SU-DHL-6 (cell line): ENCODE results near the gene DNM1L.

ENCODE experiments used
- H2AFZ ChIP-seq: fragments of 200-600 bp; sonication (generic); 2 replicates; pipeline ENCODE4 v1.6.1; 2014; ENCODE audit warnings: low read depth, mild to moderate bottlenecking, moderate library complexity, mixed read lengths, antibody characterized with exemption, low read length; ENCODE audit not compliant: severe bottlenecking
- H3F3A ChIP-seq: fragments of 200-600 bp; shearing (Covaris generic); 2 replicates; pipeline ENCODE4 v1.6.0; 2016; ENCODE audit warnings: antibody characterized with exemption, mild to moderate bottlenecking; ENCODE audit not compliant: insufficient read depth
- H3K27ac ChIP-seq: fragments of 200-600 bp; sonication (generic); 2 replicates; pipeline ENCODE4 v1.5.1; 2016; ENCODE audit warnings: low read depth, mild to moderate bottlenecking, low read length, moderate library complexity, mixed read lengths
- H3K27me3 ChIP-seq: fragments of 200-600 bp; sonication (generic), shearing (Covaris generic); 2 replicates; pipeline ENCODE4 v1.6.0; 2014; ENCODE audit warnings: mild to moderate bottlenecking, low read length
- H3K36me3 ChIP-seq: fragments of 200-600 bp; sonication (generic); 2 replicates; pipeline ENCODE4 v1.6.1; 2014; ENCODE audit warnings: mild to moderate bottlenecking, low read length, mixed read lengths
- H3K4me2 ChIP-seq: fragments of 300-600, 200-600 bp; shearing (Covaris generic), sonication (generic); 2 replicates; pipeline ENCODE4 v1.6.0; 2014; ENCODE audit warnings: low read length, low read depth, mild to moderate bottlenecking; ENCODE audit not compliant: poor library complexity, severe bottlenecking
- H3K4me3 ChIP-seq: fragments of 200-600 bp; sonication (generic); 2 replicates; pipeline ENCODE4 v1.5.1; 2014; ENCODE audit warnings: antibody characterized with exemption, low read length, mild to moderate bottlenecking, mixed read lengths; ENCODE audit not compliant: insufficient read depth, poor library complexity, severe bottlenecking
- H3K79me2 ChIP-seq: fragments of 200-600 bp; sonication (generic); 2 replicates; pipeline ENCODE4 v1.6.1; 2014; ENCODE audit warnings: mild to moderate bottlenecking, low read length, moderate library complexity; ENCODE audit not compliant: insufficient read depth
- H3K9ac ChIP-seq: fragments of 200-600 bp; sonication (generic); 2 replicates; pipeline ENCODE4 v1.7.0; 2014; ENCODE audit warnings: mild to moderate bottlenecking, low read length
- H3K9me2 ChIP-seq: fragments of 200-600 bp; sonication (generic); replicated peaks from 2 replicates; pipeline ENCODE4 v1.6.1; 2014; ENCODE audit warnings: low read length; ENCODE audit not compliant: insufficient read depth
- H3K9me3 ChIP-seq: fragments of 200-600 bp; sonication (generic); 2 replicates; pipeline ENCODE4 v1.6.1; 2014; ENCODE audit warnings: low read length, mixed read lengths; ENCODE audit not compliant: insufficient read depth
- H4K20me1 ChIP-seq: fragments of 200-600 bp; sonication (generic); 2 replicates; pipeline ENCODE4 v1.6.1; 2014; ENCODE audit warnings: low read depth, mild to moderate bottlenecking, antibody characterized with exemption, low read length, moderate library complexity, mixed read lengths
- CTCF ChIP-seq: fragments of 200-600 bp; sonication (generic); IDR thresholded peaks from one replicate; pipeline ENCODE4 v1.5.1; 2017; ENCODE audit warnings: antibody characterized with exemption, mild to moderate bottlenecking, low read length, moderate library complexity; ENCODE audit not compliant: insufficient read depth, poor library complexity, severe bottlenecking
- EZH2phosphoT487 ChIP-seq: fragments of 200-600 bp; sonication (generic), shearing (Covaris generic); conservative IDR thresholded peaks from 2 replicates; pipeline ENCODE4 v1.6.1; 2018; ENCODE audit warnings: mild to moderate bottlenecking, antibody characterized with exemption, low read length, moderate library complexity, mixed read lengths

DNM1L gene

DNA sequence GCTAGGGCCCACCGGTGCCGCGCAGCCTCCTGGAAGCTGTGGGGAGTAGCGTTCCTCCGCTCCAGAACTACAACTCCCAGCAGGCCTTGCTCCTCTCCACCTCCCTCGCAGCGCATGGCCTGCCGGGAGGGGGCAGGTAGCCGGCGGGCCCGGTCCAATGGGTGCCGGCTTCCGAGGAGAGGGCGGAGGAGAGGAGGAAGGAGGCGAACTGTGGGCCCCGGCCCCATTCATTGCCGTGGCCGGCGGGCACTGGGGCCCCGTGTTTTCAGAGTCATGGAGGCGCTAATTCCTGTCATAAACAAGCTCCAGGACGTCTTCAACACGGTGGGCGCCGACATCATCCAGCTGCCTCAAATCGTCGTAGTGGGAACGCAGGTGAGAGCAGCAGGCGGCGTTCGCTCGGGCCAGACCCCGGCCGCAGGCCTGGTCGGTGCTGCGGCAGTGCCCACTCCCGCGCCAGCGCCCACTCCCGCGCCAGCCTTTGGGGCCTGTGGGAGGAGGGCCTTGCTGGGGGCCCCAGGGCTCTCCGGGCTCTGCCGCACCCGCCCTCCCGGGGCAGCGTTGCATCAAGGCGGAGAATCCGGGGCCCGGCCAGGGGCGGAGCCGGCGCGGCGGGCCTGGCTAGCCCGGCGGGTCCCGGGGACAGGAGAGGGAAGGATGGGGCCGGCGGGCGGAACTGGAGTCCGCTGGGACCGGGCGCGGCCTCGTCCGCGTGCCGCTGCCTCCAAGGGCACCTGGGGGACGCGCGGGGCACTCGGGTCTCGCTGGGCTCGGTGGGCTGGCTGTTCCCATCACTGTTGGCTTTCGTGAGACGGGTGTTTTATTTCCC, at the start of gene DNM1L:
Gene DNM1L, plus strand, starts transcription at position 211 of the 829 bp plus-strand sequence. Its CDS starts 63 bp downstream, at position 274.
- peak within 1 kb of the TSS; percentile 70 for H2AFZ ChIP-seq
- peaks cover 45% of the 10 kb centered on the region for H3K79me2 ChIP-seq
- H3K9ac ChIP-seq, result peak within 1 kb of the TSS; percentile 90
- no peaks in the 10 kb centered on the region for H4K20me1 ChIP-seq
- H3K27ac ChIP-seq, result peak within 1 kb of the TSS; percentile 63
- H3K27me3 ChIP-seq, result no peaks in the 10 kb centered on the region
- H3K4me2 ChIP-seq, result peak within 1 kb of the TSS; percentile 88
- H3K36me3 ChIP-seq, result no peaks in the 10 kb centered on the region
- H3K4me3 ChIP-seq, result peak within 1 kb of the TSS; percentile 86
- H3K9me2 ChIP-seq, result no peaks in the 10 kb centered on the region
- no peaks in the 10 kb centered on the region for H3K9me3 ChIP-seq
- TF ChIP-seq EZH2phosphoT487 (no peak), CTCF (no peak)
- no peaks in the 10 kb centered on the region for H3F3A ChIP-seq

- no peaks in the 10 kb centered on the region for H3F3A ChIP-seq
- no peaks in the 10 kb centered on the region for H3K36me3 ChIP-seq
- H3K9ac ChIP-seq, result no peak overlapping the region
- no peak overlapping the region for H2AFZ ChIP-seq
- H3K27me3 ChIP-seq, result no peaks in the 10 kb centered on the region
- H3K9me2 ChIP-seq, result no peaks in the 10 kb centered on the region
- H3K4me3 ChIP-seq, result no peak overlapping the region
- TF ChIP-seq EZH2phosphoT487 (no peak), CTCF (no peak)
- no peaks in the 10 kb centered on the region for H3K9me3 ChIP-seq
- H4K20me1 ChIP-seq, result no peaks in the 10 kb centered on the region
- H3K27ac ChIP-seq, result no peak overlapping the region
- H3K79me2 ChIP-seq, result no peaks in the 10 kb centered on the region
- H3K4me2 ChIP-seq, result no peak overlapping the region
Observed at GRCh38 chr12:32641287-32641901, 37.7 kb upstream of the DNM1L start.

DNA sequence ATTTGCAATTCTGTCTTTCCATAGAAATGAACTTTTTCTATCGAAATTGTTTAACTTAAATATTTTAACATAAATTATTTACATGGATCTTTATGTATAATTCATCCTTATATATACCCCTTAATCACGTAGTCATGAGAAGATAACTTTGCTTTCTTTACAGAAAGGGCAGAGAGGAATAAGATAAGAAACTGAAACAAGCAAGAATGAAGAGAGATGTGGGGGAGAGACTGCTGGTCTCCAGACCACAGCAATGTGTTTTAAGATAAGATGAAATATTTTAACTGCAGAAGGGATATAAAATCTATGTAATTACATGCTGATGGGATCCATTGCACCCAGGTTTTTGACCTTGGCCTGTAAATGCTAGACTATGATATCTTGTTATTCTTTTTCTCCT, 34.7 kb upstream of the DNM1L start:
- Histone ChIP-seq H3K9ac (no peak overlapping the region), H3K4me2 (no peak overlapping the region), H3K9me2 (no peaks in the 10 kb centered on the region), H3K27ac (no peak overlapping the region), H3K36me3 (no peaks in the 10 kb centered on the region), H3K27me3 (no peaks in the 10 kb centered on the region), H4K20me1 (no peaks in the 10 kb centered on the region), H3F3A (no peaks in the 10 kb centered on the region), H2AFZ (no peak overlapping the region), H3K9me3 (no peaks in the 10 kb centered on the region), H3K4me3 (no peak overlapping the region), H3K79me2 (no peaks in the 10 kb centered on the region)
- TF ChIP-seq CTCF (no peak), EZH2phosphoT487 (no peak)
